Stomach (tissue), 9 donors: ENCODE measurements around the gene BMP7. TPM values are rescaled to one million over a fixed set of nuclear protein-coding genes. Genes with fewer than 3 reads are reported as not detected.

Experiments used
- DNase-seq, 2 donors: peaks; one replicate each; pipeline versions ENCODE4 v3.0.0 to v3.0.0-alpha.2; 2013 to 2019
- H3K27ac ChIP-seq, 5 donors: fragments of 200-600 bp in 4 of 5; sonication (generic) in 4 of 5; one replicate each; pipeline ENCODE4 v1.5.1; 2013 to 2019; ENCODE audit warnings: mild to moderate bottlenecking in 1 of 5, moderate library complexity in 1 of 5
- H3K27me3 ChIP-seq, 3 donors: fragments of 200-600 bp; sonication (generic); one replicate each; pipeline ENCODE4 v1.5.1; 2017 to 2019; ENCODE audit warnings: mixed run types in 1 of 3
- H3K36me3 ChIP-seq, 4 donors: fragments of 200-600 bp; sonication (generic); 1 replicate in 3 of 4; 2 replicates in 1 of 4; pipeline ENCODE4 v1.5.1; 2016 to 2019
- H3K4me1 ChIP-seq, 4 donors: fragments of 200-600 bp; sonication (generic); one replicate each; pipeline ENCODE4 v1.5.1; 2016 to 2019
- H3K4me3 ChIP-seq, 4 donors: fragments of 200-600 bp; sonication (generic) in 3 of 4; one replicate each; pipeline ENCODE4 v1.5.1; 2016 to 2019; ENCODE audit warnings: mild to moderate bottlenecking in 1 of 4
- H3K9me3 ChIP-seq, 4 donors: fragments of 200-600 bp; sonication (generic); one replicate each; pipeline ENCODE4 v1.5.1; 2016 to 2019
- CTCF ChIP-seq, 7 experiments: fragments of 450-650 bp in 4 of 7; fragments of 200-600 bp in 3 of 7; sonication (generic) in 3 of 7; IDR thresholded peaks; one replicate each; pipeline ENCODE4 v1.5.1; 2016 to 2019; ENCODE audit warnings: antibody characterized with exemption in 7 of 7, control low read depth in 2 of 7, mild to moderate bottlenecking in 1 of 7
- EP300 ChIP-seq: sonication (generic); formaldehyde crosslinking; IDR thresholded peaks from one replicate; pipeline ENCODE4 v1.6.1; 2017; ENCODE audit warnings: antibody characterized with exemption
- POLR2A ChIP-seq, 4 donors: fragments of 450-650 bp; IDR thresholded peaks; one replicate each; pipeline ENCODE4 v1.6.1; 2016; ENCODE audit warnings: antibody characterized with exemption in 4 of 4, control low read depth in 2 of 4, mild to moderate bottlenecking in 1 of 4, moderate library complexity in 1 of 4
- POLR2AphosphoS5 ChIP-seq, 3 donors: sonication (generic); formaldehyde crosslinking; IDR thresholded peaks; one replicate each; pipeline ENCODE4 v1.6.1; 2016; ENCODE audit warnings: antibody characterized with exemption in 3 of 3
- WGBS, 5 donors: extraction: QIAGEN DNeasy Blood & Tissue Kit in 3 of 5; methylation state at CpG; one replicate each; pipeline versions ENCODE4 v1.1.5 to v1.1.7; 2013 to 2018; 5-methylcytosine and 5-hydroxymethylcytosine counted together
- intact Hi-C: fragments of 100-400 bp; cut with DNase I; formaldehyde crosslinking; loops from one replicate; pipeline ENCODE4 v1.15.1; 2023; ENCODE audit warnings: low total_unique reads
- polyA plus RNA-seq, 3 donors: library from polyadenylated mRNA; stranded (reverse); fragments of 200-250 nt; gene quantifications; one replicate each; pipeline ENCODE4 v1.2.3, GENCODE V29; 2013
- total RNA-seq, 5 donors: library from RNA; depleted of rRNA; stranded (reverse); fragments of >200 nt; gene quantifications; one replicate each; pipeline versions ENCODE4 v1.1.0 to v1.2.3, GENCODE V29; 2014 to 2016
- donor health status: healthy with polysubstance abuse.
- donor health status: Bipolar disorder and iron deficiency.
- donor health status: healthy.

The BMP7 gene
- total and polyA plus RNA-seq, 8 donors = under 0.01 to 11.0 (median 2.4) TPM

GRCh38 chr20:57195469-57196100, 70.9 kb downstream of the BMP7 start:
- no peaks in the 10 kb centered on the region for H3K36me3 ChIP-seq
- no peak overlapping the region for H3K27ac ChIP-seq
- WGBS, 5 donors = 77 to 86% (median 80%) methylated on average over 20 of the region's 20 CpGs
- TF ChIP-seq CTCF (IDR thresholded peaks at IDR 0.05) (no peak), EP300 (no peak), POLR2A (IDR thresholded peaks at IDR 0.05) (no peak), POLR2AphosphoS5 (IDR thresholded peaks at IDR 0.05) (no peak)
- H3K4me3 ChIP-seq = no peak overlapping the region
- H3K27me3 ChIP-seq = peaks cover 0 to 19% (median 0%) of the 10 kb centered on the region in 3 donors
- no peaks in the 10 kb centered on the region for H3K9me3 ChIP-seq
- intact Hi-C loops = no loop called here
- no peak for DNase-seq
- H3K4me1 ChIP-seq = no peaks in the 10 kb centered on the region

- intact Hi-C loops = no loop called here
- Histone ChIP-seq H3K4me3 (no peak overlapping the region), H3K27me3 (peaks cover 0 to 19% (median 0%) of the 10 kb centered on the region in 3 donors), H3K4me1 (no peaks in the 10 kb centered on the region), H3K36me3 (no peaks in the 10 kb centered on the region), H3K27ac (no peak overlapping the region), H3K9me3 (no peaks in the 10 kb centered on the region)
- DNase-seq = no peak
- WGBS, 5 donors = 90 to 96% (median 94%) methylated on average over 10 of the region's 10 CpGs
- TF ChIP-seq POLR2AphosphoS5 (IDR thresholded peaks at IDR 0.05) (no peak), CTCF (IDR thresholded peaks at IDR 0.05) (no peak), EP300 (no peak), POLR2A (IDR thresholded peaks at IDR 0.05) (no peak)
These were observed 71.4 kb downstream of the BMP7 start for GRCh38 chr20:57195023-57195422.

GRCh38 chr20:57194154-57194553, 72.3 kb downstream of the BMP7 start:
- Histone ChIP-seq H3K4me3 (no peak overlapping the region), H3K4me1 (no peaks in the 10 kb centered on the region), H3K27me3 (peaks cover 0 to 16% (median 0%) of the 10 kb centered on the region in 3 donors), H3K27ac (no peak overlapping the region), H3K9me3 (no peaks in the 10 kb centered on the region), H3K36me3 (no peaks in the 10 kb centered on the region)
- intact Hi-C loops = no loop called here
- TF ChIP-seq CTCF (IDR thresholded peaks at IDR 0.05) = no peak
- no peak for TF ChIP-seq EP300
- no peak for TF ChIP-seq POLR2AphosphoS5 (IDR thresholded peaks at IDR 0.05)
- no peak for TF ChIP-seq POLR2A (IDR thresholded peaks at IDR 0.05)
- no peak for DNase-seq
- 89 to 93% (median 91%) methylated on average over 7 of the region's 7 CpGs for WGBS, 5 donors

- no peak overlapping the region for H3K4me3 ChIP-seq
- 91 to 94% (median 91%) methylated on average over 13 of the region's 13 CpGs for WGBS, 5 donors
These were observed 73.3 kb downstream of the BMP7 start for GRCh38 chr20:57193094-57193493.

More at GRCh38 chr20:57193094-57193493, 73.3 kb downstream of the BMP7 start:
- peaks cover 0 to 6% (median 0%) of the 10 kb centered on the region in 3 donors for H3K27me3 ChIP-seq
- DNase-seq = no peak
- no peaks in the 10 kb centered on the region for H3K4me1 ChIP-seq
- H3K36me3 ChIP-seq = no peaks in the 10 kb centered on the region
- H3K27ac ChIP-seq = no peak overlapping the region
- no peaks in the 10 kb centered on the region for H3K9me3 ChIP-seq
- intact Hi-C loops = no loop called here
- TF ChIP-seq POLR2AphosphoS5 (IDR thresholded peaks at IDR 0.05) (no peak), POLR2A (IDR thresholded peaks at IDR 0.05) (no peak), EP300 (no peak), CTCF (IDR thresholded peaks at IDR 0.05) (no peak)
